C4-2B (cell line): ENCODE results near the gene BMP7.
A peak's percentile ranks its signal among the peaks of the same experiment; 100 is the strongest.

ENCODE experiments used
- H3K27ac ChIP-seq: fragments of 450-650 bp; 2 replicates; pipeline ENCODE4 v1.5.1; 2017
- CTCF ChIP-seq: fragments of 450-650 bp; conservative IDR thresholded peaks from 2 replicates; pipeline ENCODE4 v1.5.1; 2017; ENCODE audit warnings: mild to moderate bottlenecking
- ZFX ChIP-seq: fragments of 450-650 bp; IDR thresholded peaks from 2 replicates; pipeline ENCODE4 v1.6.1; 2017

BMP7 gene

GRCh38 chr20:57231951-57232428 is 34.5 kb downstream of the BMP7 start:
- H3K27ac ChIP-seq, result no peak overlapping the region
- TF ChIP-seq CTCF (no peak), ZFX (no peak)

GRCh38 chr20:57231161-57231560 is 35.3 kb downstream of the BMP7 start:
- no peak for TF ChIP-seq ZFX
- TF ChIP-seq CTCF, result no peak
- H3K27ac ChIP-seq, result no peak overlapping the region

GRCh38 chr20:57230247-57230646 is 36.2 kb downstream of the BMP7 start:
- TF ChIP-seq ZFX (no peak), CTCF (no peak)
- no peak overlapping the region for H3K27ac ChIP-seq

- H3K27ac ChIP-seq, result peak overlapping the region; percentile 10; the same call in 1 of the 2 replicates
- TF ChIP-seq CTCF (no peak), ZFX (no peak)
These were observed 37.0 kb downstream of the BMP7 start for GRCh38 chr20:57229490-57229889.

GRCh38 chr20:57225830-57226229 is 40.6 kb downstream of the BMP7 start:
- H3K27ac ChIP-seq, result no peak overlapping the region
- TF ChIP-seq CTCF (no peak), ZFX (no peak)

- no peak overlapping the region for H3K27ac ChIP-seq
- TF ChIP-seq ZFX (no peak), CTCF (no peak)
These were observed 41.2 kb downstream of the BMP7 start for GRCh38 chr20:57225197-57225733.

GRCh38 chr20:57224641-57225138 is 41.8 kb downstream of the BMP7 start:
- no peak for TF ChIP-seq CTCF
- no peak for TF ChIP-seq ZFX
- no peak overlapping the region for H3K27ac ChIP-seq
